Activated CD4-positive, alpha-beta T cell treated with anti-CD3 and anti-CD28 coated beads, Interleukin-2, amount 50 U/mL, for 16 hours (primary cell): ENCODE data around the gene NCBP1.
"Not testable (repeated sequence)": the region's sequence is repeated elsewhere in the genome, so short reads cannot be mapped to it uniquely, and the experiment has no call there.

Source experiments
- DNase-seq: peaks from one replicate; pipeline ENCODE4 v3.0.0-alpha.2; 2020

Gene NCBP1

DNA sequence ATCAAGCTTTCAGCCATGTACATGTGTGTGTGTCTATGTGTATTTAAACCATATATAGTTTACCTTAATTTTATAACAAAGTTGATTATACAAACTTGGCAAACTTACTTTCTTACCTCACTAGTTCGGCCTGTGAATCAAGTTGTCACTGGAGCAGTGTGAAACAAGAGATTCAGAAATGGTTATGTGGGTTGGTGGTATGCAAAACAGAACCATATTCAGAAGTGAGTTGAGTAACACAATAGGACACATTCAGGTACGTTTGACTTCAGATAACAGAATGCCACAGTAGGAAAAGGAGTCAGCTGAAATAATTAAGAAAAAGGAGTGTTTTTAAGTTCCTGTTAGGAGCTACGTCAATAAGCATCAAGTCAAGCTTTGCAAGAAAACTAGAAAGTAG lies 42.0 kb downstream of the NCBP1 start:
- DNase-seq = no peak

DNA sequence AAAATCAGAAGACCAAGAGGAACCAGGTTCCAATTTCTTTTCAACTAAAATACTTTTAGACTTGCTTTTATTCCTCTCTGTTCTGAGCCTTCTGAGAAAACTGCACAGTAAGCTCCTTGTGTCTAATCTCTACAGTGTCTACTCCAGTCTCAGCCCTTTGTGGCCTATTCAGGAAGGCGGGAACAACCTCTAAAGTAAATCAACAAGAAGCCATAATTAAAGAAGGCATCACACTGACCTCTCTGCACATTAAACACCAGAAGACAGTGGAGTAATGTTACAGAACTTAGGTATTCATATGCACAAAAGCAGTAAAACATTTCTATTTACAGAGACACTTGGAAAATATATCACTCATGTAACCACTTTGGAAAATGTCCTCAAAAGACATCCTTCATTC lies 48.6 kb downstream of the NCBP1 start:
- DNase-seq = no peak

DNA sequence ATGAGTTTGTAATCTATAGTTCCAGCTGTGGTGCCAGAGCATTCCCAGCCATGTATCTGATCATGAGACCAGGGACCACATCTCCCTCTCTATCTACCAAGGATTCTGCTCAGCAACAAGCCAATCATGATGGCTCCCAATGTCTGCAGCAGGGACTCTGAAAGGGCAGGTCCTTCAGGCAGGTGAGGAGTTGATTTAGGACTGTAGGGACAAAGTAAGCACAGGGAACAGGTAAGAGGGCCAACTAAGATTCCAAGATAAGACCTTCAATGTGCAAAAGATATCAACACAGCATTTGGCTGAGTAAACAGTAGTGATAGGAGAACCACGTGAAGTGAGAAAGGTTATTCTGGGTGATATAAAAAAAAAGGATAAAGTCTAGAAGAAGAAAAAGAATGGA lies 55.0 kb downstream of the NCBP1 start:
- no peak for DNase-seq

GRCh38 chr9:97689401-97690180 lies 56.0 kb downstream of the NCBP1 start:
- DNase-seq = no peak

GRCh38 chr9:97694769-97695168 lies 61.1 kb downstream of the NCBP1 start:
- no peak for DNase-seq

- DNase-seq = no peak
Measured at GRCh38 chr9:97695390-97695789, 61.8 kb downstream of the NCBP1 start.

DNA sequence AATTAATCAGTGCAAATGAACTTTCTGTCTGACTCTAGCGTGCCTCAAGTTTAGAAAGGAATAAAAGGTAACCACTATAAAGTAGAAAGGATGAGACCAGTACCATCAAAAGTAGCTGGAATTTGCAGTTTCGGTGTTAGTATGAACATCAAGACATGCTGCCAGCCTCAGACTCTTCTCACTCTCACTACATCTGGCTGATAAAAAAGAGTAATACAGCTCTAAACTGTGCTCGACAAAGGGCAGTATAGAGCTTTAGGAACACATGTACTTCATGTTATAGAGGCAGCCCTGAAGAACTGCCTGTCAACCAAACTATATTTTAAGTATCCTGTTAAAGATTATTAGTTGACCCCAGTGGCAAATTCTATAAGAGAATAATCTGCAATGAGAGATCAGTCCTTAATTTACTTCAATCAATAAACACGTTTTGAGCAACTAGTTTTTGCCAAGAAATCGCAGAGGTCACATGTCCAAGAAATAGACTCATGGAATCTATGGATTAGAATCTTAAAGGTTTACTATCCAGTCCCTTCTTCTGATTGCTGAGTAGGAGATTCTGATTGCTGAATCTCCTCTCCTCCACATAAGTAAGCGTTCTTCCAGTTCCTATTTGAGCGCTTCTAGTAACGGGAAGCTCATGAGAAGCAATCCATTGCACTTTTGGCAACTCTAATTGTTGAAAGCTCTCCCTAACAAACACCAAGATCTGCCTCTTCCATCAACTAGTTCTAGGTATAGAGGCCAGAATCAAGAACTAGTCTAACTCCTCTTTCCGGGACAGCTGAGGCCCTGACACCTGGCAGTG lies 62.6 kb downstream of the NCBP1 start:
- peak; percentile 51 for DNase-seq

DNA sequence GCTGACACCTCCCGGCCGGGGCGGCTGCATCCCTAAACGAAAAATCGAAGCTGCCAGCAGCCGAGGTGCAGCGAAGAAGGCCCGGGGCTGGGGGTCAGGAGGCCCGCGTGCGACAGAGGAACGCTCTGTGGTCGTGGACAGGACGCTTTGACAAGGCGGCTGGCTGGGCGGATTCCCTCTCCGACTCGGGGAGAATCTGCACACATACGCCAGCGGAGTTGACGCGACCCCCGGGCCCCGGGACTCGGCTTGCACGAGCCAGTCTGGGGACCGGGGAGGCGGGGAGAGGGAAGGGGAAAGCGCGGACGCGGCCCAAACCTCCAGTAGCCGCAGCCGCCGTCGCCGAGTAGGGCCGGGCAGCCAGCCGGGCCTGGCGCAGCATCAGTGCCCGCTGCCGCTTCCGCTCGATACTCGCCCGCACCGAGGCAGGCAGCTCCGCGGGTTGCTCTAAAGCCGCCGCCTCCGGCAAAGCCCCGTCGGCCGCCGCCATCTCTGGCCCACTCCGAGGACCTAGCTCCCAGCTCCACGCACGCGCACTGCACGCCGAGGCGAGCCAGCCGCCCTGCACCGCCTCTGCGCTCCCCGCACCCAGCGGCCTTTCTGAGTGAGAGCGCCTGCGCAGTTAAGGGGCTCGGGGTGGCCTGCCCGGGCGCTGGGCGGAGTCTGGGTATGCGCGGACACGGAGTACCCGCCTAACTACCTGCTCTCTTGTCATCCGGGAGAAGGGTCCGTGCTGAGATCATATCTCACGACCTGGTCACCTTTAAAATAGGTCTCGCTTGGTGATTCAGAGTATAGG lies 63.4 kb downstream of the NCBP1 start, which contains the start of gene XPA:
TSS of gene XPA (minus strand) at position 538 of the 799 bp plus-strand sequence. CDS start at position 490, 48 bp downstream.
- DNase-seq = peak; percentile 97

- DNase-seq = no peak
Measured at GRCh38 chr9:97697837-97698236, 64.2 kb downstream of the NCBP1 start.

- DNase-seq = no peak
Measured at GRCh38 chr9:97698865-97699264, 65.2 kb downstream of the NCBP1 start.

DNA sequence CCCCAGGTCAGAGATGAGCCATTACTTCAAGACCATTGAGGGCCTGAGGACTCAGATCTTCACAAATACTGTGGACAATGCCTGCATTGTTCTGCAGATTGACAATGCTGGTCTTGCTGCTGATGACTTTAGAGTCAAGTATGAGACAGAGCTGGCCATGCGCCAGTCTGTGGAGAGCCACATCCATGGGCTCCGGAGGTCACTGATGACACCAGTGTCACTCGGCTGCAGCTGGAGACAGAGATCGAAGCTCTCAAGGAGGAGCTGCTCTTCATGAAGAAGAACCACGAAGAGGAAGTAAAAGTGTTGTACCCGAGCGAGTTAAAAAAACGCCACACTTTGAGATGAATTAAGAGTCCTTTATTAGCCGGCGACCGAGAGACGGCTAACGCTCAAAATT lies 65.7 kb downstream of the NCBP1 start:
- not testable (repeated sequence) for DNase-seq

DNA sequence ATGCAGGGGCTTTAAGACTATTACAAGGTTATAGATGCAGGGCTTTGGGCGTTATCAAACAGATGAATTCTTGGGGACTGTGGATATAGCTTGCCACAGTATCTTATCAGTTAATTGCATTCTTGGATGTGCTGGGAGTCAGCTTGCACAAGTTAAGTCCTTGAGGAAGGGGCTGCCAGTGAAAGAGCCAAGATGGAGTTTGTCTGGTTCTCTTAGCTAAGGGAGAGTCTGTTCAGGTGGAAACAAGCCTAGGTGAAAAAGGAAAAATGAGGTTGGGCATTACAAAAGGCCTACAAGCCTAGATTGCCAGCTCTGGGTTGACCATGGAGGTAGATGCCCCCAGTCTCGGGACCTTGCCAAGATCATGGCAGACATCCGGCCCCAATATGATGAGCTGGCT lies 66.2 kb downstream of the NCBP1 start:
- not testable (repeated sequence) for DNase-seq

GRCh38 chr9:97703437-97704344 lies 70.1 kb downstream of the NCBP1 start:
- peak; percentile 78 for DNase-seq

DNA sequence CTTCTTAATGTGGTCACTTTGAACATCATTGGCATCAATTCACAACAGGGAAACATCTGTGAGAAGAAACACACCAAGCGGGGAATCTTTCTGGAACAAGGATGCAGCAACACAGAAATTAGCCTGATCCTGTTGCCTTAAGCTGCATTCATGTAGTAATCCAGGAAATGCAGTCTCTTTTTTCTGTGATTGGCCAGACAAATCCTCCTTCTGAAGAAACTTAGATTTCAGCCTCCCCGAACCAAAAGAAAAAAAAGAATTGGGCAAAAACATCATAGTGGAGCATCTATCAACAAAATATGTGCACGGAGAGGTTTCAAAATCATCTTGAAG lies 70.7 kb downstream of the NCBP1 start:
- no peak for DNase-seq

DNA sequence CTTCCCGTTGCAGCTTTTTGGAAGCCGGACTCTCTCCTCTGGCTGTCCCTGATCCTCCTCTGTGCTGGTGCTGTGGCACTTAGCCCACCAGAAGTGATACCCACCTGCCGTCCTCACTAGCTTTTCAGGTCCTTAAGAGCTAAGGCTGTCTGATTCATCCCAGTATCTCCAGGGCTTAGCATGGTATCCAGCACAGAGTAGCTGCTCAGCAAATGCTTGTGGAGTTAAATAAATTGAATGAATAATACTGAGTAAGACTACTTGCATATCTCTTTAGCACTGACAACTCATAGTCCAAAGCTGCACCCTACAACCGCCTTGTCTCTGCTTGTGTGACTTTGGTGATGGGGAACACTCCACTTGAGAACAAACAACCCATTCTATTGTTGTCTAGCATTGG lies 71.2 kb downstream of the NCBP1 start:
- no peak for DNase-seq

- no peak for DNase-seq
Measured at GRCh38 chr9:97705354-97705950, 71.8 kb downstream of the NCBP1 start.

- DNase-seq = no peak
Measured at GRCh38 chr9:97706246-97706645, 72.6 kb downstream of the NCBP1 start.

GRCh38 chr9:97710356-97711222 lies 77.0 kb downstream of the NCBP1 start:
- DNase-seq = peak; percentile 71

GRCh38 chr9:97711223-97711626 lies 77.6 kb downstream of the NCBP1 start:
- no peak for DNase-seq

GRCh38 chr9:97714435-97714834 lies 80.8 kb downstream of the NCBP1 start:
- no peak for DNase-seq

- DNase-seq = no peak
Measured at GRCh38 chr9:97717866-97718265, 84.2 kb downstream of the NCBP1 start.
